ENCODE data around the gene SNED1. TPM values are rescaled to one million over a fixed set of nuclear protein-coding genes. Genes with fewer than 3 reads are reported as not detected.

SNED1 gene
- total RNA-seq, 2 donors from 2014 or later = 0.66 to 4.5 TPM

DNA sequence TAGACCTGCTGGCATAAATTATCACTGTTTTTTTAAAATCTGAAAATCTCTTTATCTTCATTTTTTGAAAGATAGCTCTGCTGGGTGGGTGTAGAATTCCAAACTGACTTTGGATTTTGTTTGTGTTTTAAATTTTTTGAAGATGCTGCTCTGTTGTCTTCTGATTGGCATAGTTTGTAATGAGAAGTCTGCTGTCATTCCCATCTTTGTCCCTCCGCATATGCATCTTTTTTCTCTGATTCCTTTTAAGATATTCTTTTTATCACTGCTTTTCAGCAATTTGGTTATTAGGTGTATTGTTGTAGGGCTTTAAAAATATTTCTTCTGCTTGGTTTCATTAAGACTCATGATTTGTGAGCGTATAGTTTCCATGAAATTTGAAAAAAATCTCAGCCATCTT, 7.2 kb downstream of the SNED1 start:
- WGBS, 2 experiments (ENCODE audit: insufficient coverage in 1 of 2, insufficient read length in 1 of 2) = 100% methylated on average over 1 to 2 of the region's 2 CpGs
- Mint-ChIP-seq H3K27ac (no peak overlapping the region), H3K36me3 (ENCODE audit: low read depth) (no peaks in the 10 kb centered on the region), H3K4me3 (no peak overlapping the region), H3K27me3 (ENCODE audit: insufficient read depth) (peaks cover 25% of the 10 kb centered on the region), H3K4me1 (peaks cover 10% of the 10 kb centered on the region), H3K9me3 (peaks cover 34% of the 10 kb centered on the region)
- H3K4me3 ChIP-seq (ENCODE audit: low read length) = no peak overlapping the region
- TF ChIP-seq, protein P1, sequence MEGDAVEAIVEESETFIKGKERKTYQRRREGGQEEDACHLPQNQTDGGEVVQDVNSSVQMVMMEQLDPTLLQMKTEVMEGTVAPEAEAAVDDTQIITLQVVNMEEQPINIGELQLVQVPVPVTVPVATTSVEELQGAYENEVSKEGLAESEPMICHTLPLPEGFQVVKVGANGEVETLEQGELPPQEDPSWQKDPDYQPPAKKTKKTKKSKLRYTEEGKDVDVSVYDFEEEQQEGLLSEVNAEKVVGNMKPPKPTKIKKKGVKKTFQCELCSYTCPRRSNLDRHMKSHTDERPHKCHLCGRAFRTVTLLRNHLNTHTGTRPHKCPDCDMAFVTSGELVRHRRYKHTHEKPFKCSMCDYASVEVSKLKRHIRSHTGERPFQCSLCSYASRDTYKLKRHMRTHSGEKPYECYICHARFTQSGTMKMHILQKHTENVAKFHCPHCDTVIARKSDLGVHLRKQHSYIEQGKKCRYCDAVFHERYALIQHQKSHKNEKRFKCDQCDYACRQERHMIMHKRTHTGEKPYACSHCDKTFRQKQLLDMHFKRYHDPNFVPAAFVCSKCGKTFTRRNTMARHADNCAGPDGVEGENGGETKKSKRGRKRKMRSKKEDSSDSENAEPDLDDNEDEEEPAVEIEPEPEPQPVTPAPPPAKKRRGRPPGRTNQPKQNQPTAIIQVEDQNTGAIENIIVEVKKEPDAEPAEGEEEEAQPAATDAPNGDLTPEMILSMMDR (conservative IDR thresholded peaks at IDR 0.05) = no peak
- no peak for DNase-seq
- H3K27me3 ChIP-seq (ENCODE audit: control insufficient read depth, insufficient read depth, low read length, poor library complexity, severe bottlenecking) = peaks cover 14% of the 10 kb centered on the region
- peaks cover 8% of the 10 kb centered on the region for H3K4me1 ChIP-seq (ENCODE audit: control insufficient read depth, insufficient read depth, low read length)
- no peaks in the 10 kb centered on the region for H3K36me3 ChIP-seq (ENCODE audit: control insufficient read depth, insufficient read depth, low read length)
- no peak overlapping the region for H3K9ac ChIP-seq (ENCODE audit: extremely low read depth, low read length, poor library complexity, severe bottlenecking)
- H3K27ac ChIP-seq (ENCODE audit: low read depth, low read length) = no peak overlapping the region
- H3K9me3 ChIP-seq (ENCODE audit: control insufficient read depth, low read length) = peaks cover 26% of the 10 kb centered on the region

DNA sequence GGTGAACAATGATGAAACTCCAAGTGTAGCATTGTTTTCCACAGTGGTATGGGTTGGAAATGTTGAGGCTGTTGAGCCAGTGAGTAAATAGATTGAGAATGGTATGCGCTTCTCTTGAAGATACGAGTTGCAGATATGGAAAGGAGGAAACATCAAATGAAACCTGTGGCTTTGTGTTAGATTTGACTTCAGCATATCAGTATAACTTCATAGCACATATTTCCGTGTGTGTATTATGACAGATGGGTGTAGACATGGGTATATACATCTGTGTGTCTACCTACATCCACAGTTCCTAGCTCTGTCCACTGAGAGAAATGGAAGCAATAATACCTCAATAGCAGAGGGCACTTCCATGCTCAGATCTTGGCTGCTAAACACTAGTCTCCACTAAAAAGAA, 8.0 kb downstream of the SNED1 start:
- peaks cover 10% of the 10 kb centered on the region for H3K4me1 Mint-ChIP-seq

DNA sequence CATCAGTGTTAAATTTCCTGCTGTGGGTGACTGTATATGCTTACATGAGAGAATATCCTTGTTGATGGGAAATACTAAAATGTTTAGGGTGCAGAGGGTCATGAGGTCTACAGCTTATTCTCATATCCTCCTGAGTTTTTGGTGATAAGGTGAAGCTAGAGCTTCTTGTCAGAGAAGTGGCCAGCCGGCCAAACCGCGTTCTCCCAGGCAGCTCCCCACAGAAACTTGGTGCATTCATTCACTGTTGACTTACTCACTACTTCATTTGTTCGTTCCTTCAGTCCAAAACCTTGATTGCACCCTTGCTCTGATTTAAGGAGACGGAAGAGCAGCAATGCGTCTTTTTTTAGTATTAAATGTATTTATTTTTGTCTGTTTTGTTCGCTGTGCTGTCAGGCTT, 8.7 kb downstream of the SNED1 start:
- Mint-ChIP-seq H3K27ac (no peak overlapping the region), H3K27me3 (ENCODE audit: insufficient read depth) (peaks cover 14% of the 10 kb centered on the region), H3K36me3 (ENCODE audit: low read depth) (no peaks in the 10 kb centered on the region), H3K4me3 (no peak overlapping the region), H3K4me1 (peaks cover 10% of the 10 kb centered on the region), H3K9me3 (peaks cover 34% of the 10 kb centered on the region)
- no peak overlapping the region for H3K4me3 ChIP-seq (ENCODE audit: low read length)
- no peak overlapping the region for H3K27ac ChIP-seq (ENCODE audit: low read depth, low read length)
- H3K36me3 ChIP-seq (ENCODE audit: control insufficient read depth, insufficient read depth, low read length) = no peaks in the 10 kb centered on the region
- DNase-seq = no peak
- TF ChIP-seq, protein P1 (conservative IDR thresholded peaks at IDR 0.05) = no peak
- WGBS, 2 experiments (ENCODE audit: insufficient coverage in 1 of 2, insufficient read length in 1 of 2) = 93 to 94% methylated on average over 4 to 7 of the region's 7 CpGs
- H3K9me3 ChIP-seq (ENCODE audit: control insufficient read depth, low read length) = peaks cover 26% of the 10 kb centered on the region
- H3K9ac ChIP-seq (ENCODE audit: extremely low read depth, low read length, poor library complexity, severe bottlenecking) = no peak overlapping the region
- H3K27me3 ChIP-seq (ENCODE audit: control insufficient read depth, insufficient read depth, low read length, poor library complexity, severe bottlenecking) = no peaks in the 10 kb centered on the region
- peaks cover 8% of the 10 kb centered on the region for H3K4me1 ChIP-seq (ENCODE audit: control insufficient read depth, insufficient read depth, low read length)

More for the DNA sequence above, 8.0 kb downstream of the SNED1 start:
- DNase-seq = peak; percentile 14
- Mint-ChIP-seq H3K27ac (no peak overlapping the region), H3K4me3 (no peak overlapping the region), H3K9me3 (peaks cover 34% of the 10 kb centered on the region), H3K36me3 (ENCODE audit: low read depth) (no peaks in the 10 kb centered on the region), H3K27me3 (ENCODE audit: insufficient read depth) (peaks cover 18% of the 10 kb centered on the region)
- no peaks in the 10 kb centered on the region for H3K36me3 ChIP-seq (ENCODE audit: control insufficient read depth, insufficient read depth, low read length)
- H3K27ac ChIP-seq (ENCODE audit: low read depth, low read length) = no peak overlapping the region
- peaks cover 8% of the 10 kb centered on the region for H3K4me1 ChIP-seq (ENCODE audit: control insufficient read depth, insufficient read depth, low read length)
- peaks cover 26% of the 10 kb centered on the region for H3K9me3 ChIP-seq (ENCODE audit: control insufficient read depth, low read length)
- no peak overlapping the region for H3K9ac ChIP-seq (ENCODE audit: extremely low read depth, low read length, poor library complexity, severe bottlenecking)
- 86 to 94% methylated on average over 2 of the region's 3 CpGs for WGBS, 2 experiments (ENCODE audit: insufficient coverage in 1 of 2, insufficient read length in 1 of 2)
- TF ChIP-seq, protein P1 (conservative IDR thresholded peaks at IDR 0.05) = no peak
- no peak overlapping the region for H3K4me3 ChIP-seq (ENCODE audit: low read length)
- H3K27me3 ChIP-seq (ENCODE audit: control insufficient read depth, insufficient read depth, low read length, poor library complexity, severe bottlenecking) = peaks cover 6% of the 10 kb centered on the region
